ENCODE data around the gene ATP2B2. TPM values are rescaled to one million over a fixed set of nuclear protein-coding genes. Genes with fewer than 3 reads are reported as not detected.

The ATP2B2 gene
- total RNA-seq, 1 experiment from 2014 or later = not detected

DNA sequence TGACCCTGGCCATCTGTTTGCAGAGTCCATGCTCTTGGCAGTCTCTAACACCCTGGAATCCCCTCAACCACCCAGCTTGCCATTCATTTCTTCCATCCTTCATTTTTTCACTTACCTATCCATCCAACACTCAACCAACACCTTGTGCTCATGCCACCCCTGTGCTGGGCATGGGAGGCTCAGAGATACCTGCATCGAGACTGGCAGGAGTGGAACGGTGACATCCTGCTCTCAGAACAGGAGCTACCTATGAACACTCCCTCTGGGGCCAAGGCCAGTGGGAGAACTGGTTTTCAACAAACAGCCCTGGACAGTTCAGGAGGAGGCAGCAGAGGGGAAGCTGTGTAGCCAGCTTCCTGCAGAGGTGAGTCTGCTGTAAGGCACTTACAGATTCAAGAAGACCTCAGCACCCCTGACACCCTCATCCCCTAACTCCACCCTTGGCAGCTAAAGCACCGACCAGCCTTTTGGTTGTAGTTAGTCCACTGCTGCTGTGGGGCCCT lies 19.5 kb upstream of the ATP2B2 start:
- H3K27ac ChIP-seq (ENCODE audit: low read depth, low read length) = no peak overlapping the region
- H4K20me1 ChIP-seq (ENCODE audit: insufficient read depth) = no peaks in the 10 kb centered on the region
- ATAC-seq = peak; percentile 36; the same call in 1 of the 2 replicates
- ChIA-PET CTCF (no interaction called here), POLR2A (no interaction called here), RAD21 (ENCODE audit: low non-redundant PET in 1 of 2, low total read pairs in 2 of 2, uncharacterized antibody in 2 of 2, unreplicated experiment in 2 of 2) (no interaction called here)
- H3K9ac ChIP-seq (ENCODE audit: low read length) = no peak overlapping the region
- no peaks in the 10 kb centered on the region for H3K9me3 ChIP-seq (ENCODE audit: control insufficient read depth in 1 of 2, insufficient read depth in 1 of 2, low read depth in 1 of 2, low read length in 2 of 2)
- peaks cover 48% of the 10 kb centered on the region for H3K27me3 ChIP-seq (ENCODE audit: insufficient read depth, low read length)
- no peaks in the 10 kb centered on the region for H3K79me2 ChIP-seq (ENCODE audit: insufficient read depth, low read length)
- no peaks in the 10 kb centered on the region for H3K9me2 ChIP-seq (ENCODE audit: insufficient read depth)
- peaks cover 0 to 3% of the 10 kb centered on the region in 2 experiments; a peak in 1 of 4 replicates for H3K4me1 ChIP-seq (ENCODE audit: control insufficient read depth in 1 of 2, insufficient read depth in 2 of 2, low read length in 2 of 2)
- TF ChIP-seq EZH2phosphoT487 (IDR thresholded peaks at IDR 0.05; ENCODE audit: borderline replicate concordance) (no peak), SIN3A (IDR thresholded peaks at IDR 0.05; ENCODE audit: low read depth) (no peak), SP1 (IDR thresholded peaks at IDR 0.05; ENCODE audit: low read depth) (no peak), EGR1 (IDR thresholded peaks at IDR 0.05; ENCODE audit: low read depth) (no peak), POLR2A (IDR thresholded peaks at IDR 0.05; ENCODE audit: borderline replicate concordance, extremely low read depth, insufficient read depth, insufficient read length) (no peak), RAD21 (IDR thresholded peaks at IDR 0.05; ENCODE audit: low read depth) (no peak), TCF7L2 (IDR thresholded peaks at IDR 0.05; ENCODE audit: borderline replicate concordance, extremely low read depth, insufficient read depth, insufficient read length) (no peak)
- TF ChIP-seq, protein P1, sequence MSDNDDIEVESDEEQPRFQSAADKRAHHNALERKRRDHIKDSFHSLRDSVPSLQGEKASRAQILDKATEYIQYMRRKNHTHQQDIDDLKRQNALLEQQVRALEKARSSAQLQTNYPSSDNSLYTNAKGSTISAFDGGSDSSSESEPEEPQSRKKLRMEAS (IDR thresholded peaks at IDR 0.05) = no peak
- no peaks in the 10 kb centered on the region for H3K36me3 ChIP-seq (ENCODE audit: control insufficient read depth in 1 of 2, insufficient read depth in 2 of 2, low read length in 2 of 2)
- intact Hi-C loops (cut with micrococcal nuclease) = no loop called here
- no TSS peak for BruUV-seq (replicated peaks)
- no peak overlapping the region for H3K4me3 ChIP-seq (replicated peaks in 1 of 2; ENCODE audit: low read depth in 1 of 2, low read length in 2 of 2)
- no peak overlapping the region for H2AFZ ChIP-seq (ENCODE audit: low read depth, low read length, poor library complexity, severe bottlenecking)
- DNase-seq (ENCODE audit: low read depth, low spot score) = no peak
- no peak overlapping the region for H3K4me2 ChIP-seq (ENCODE audit: low read length)

DNA sequence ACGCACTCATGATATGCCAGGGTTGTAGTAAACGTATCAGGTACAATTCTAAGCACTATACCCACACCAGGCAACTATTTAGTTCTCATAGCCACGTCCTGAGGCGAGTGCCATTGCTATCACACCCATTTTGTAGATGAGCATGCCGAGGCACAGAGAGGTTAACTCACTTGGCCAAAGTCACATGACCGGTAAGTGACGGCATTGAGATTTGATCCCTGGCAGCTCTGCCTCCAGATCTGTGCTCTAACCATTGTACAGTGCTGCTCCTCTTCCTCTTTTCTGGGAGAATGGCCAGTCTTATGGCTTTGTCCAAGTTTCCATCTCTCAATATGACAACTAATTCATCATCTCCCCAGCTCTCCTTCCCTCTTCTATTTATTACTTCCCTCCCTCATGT lies 18.9 kb upstream of the ATP2B2 start:
- TF ChIP-seq JUND (IDR thresholded peaks at IDR 0.05) = no peak
- no peak for TF ChIP-seq FOSL1 (IDR thresholded peaks at IDR 0.05; ENCODE audit: low read depth)
- TF ChIP-seq ATF3 (IDR thresholded peaks at IDR 0.05) = no peak
- no peak for TF ChIP-seq ELF1 (IDR thresholded peaks at IDR 0.05; ENCODE audit: borderline replicate concordance, low read depth)
- TF ChIP-seq, protein P2, sequence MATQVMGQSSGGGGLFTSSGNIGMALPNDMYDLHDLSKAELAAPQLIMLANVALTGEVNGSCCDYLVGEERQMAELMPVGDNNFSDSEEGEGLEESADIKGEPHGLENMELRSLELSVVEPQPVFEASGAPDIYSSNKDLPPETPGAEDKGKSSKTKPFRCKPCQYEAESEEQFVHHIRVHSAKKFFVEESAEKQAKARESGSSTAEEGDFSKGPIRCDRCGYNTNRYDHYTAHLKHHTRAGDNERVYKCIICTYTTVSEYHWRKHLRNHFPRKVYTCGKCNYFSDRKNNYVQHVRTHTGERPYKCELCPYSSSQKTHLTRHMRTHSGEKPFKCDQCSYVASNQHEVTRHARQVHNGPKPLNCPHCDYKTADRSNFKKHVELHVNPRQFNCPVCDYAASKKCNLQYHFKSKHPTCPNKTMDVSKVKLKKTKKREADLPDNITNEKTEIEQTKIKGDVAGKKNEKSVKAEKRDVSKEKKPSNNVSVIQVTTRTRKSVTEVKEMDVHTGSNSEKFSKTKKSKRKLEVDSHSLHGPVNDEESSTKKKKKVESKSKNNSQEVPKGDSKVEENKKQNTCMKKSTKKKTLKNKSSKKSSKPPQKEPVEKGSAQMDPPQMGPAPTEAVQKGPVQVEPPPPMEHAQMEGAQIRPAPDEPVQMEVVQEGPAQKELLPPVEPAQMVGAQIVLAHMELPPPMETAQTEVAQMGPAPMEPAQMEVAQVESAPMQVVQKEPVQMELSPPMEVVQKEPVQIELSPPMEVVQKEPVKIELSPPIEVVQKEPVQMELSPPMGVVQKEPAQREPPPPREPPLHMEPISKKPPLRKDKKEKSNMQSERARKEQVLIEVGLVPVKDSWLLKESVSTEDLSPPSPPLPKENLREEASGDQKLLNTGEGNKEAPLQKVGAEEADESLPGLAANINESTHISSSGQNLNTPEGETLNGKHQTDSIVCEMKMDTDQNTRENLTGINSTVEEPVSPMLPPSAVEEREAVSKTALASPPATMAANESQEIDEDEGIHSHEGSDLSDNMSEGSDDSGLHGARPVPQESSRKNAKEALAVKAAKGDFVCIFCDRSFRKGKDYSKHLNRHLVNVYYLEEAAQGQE (IDR thresholded peaks at IDR 0.05; ENCODE audit: low read depth) = no peak
- no peak for TF ChIP-seq POLR2AphosphoS5 (IDR thresholded peaks at IDR 0.05; ENCODE audit: low read depth, low read length)
- Histone ChIP-seq H3K79me2 (ENCODE audit: insufficient read depth, low read length) (no peaks in the 10 kb centered on the region), H3K27me3 (ENCODE audit: insufficient read depth, low read length) (peaks cover 48% of the 10 kb centered on the region), H3K9me2 (ENCODE audit: insufficient read depth) (no peaks in the 10 kb centered on the region), H3K36me3 (ENCODE audit: control insufficient read depth in 1 of 2, insufficient read depth in 2 of 2, low read length in 2 of 2) (no peaks in the 10 kb centered on the region), H3K4me1 (ENCODE audit: control insufficient read depth in 1 of 2, insufficient read depth in 2 of 2, low read length in 2 of 2) (peaks cover 0 to 3% of the 10 kb centered on the region in 2 experiments; a peak in 1 of 4 replicates), H4K20me1 (ENCODE audit: insufficient read depth) (no peaks in the 10 kb centered on the region), H3K27ac (ENCODE audit: low read depth, low read length) (no peak overlapping the region), H3K4me2 (ENCODE audit: low read length) (no peak overlapping the region), H3K4me3 (replicated peaks in 1 of 2; ENCODE audit: low read depth in 1 of 2, low read length in 2 of 2) (no peak overlapping the region), H3K9ac (ENCODE audit: low read length) (no peak overlapping the region), H2AFZ (ENCODE audit: low read depth, low read length, poor library complexity, severe bottlenecking) (no peak overlapping the region), H3K9me3 (ENCODE audit: control insufficient read depth in 1 of 2, insufficient read depth in 1 of 2, low read depth in 1 of 2, low read length in 2 of 2) (no peaks in the 10 kb centered on the region)
- POLR2A ChIA-PET = no interaction called here
- intact Hi-C loops (cut with micrococcal nuclease) = no loop called here
- CTCF ChIA-PET = no interaction called here
- DNase-seq (ENCODE audit: low read depth, low spot score) (no peak), ATAC-seq (no peak)
- BruUV-seq (replicated peaks) = no TSS peak
- RAD21 ChIA-PET (ENCODE audit: low non-redundant PET in 1 of 2, low total read pairs in 2 of 2, uncharacterized antibody in 2 of 2, unreplicated experiment in 2 of 2) = no interaction called here

Data from HCT116 (cell line).